CD8-positive, alpha-beta memory T cell (primary cell): Measurements from ENCODE around the gene PARP2. TPM values are rescaled to one million over a fixed set of nuclear protein-coding genes. Genes with fewer than 3 reads are reported as not detected.

Source experiments
- CTCF ChIA-PET: fragments of 350-600 bp; sonication (Branson Sonifier 250); formaldehyde crosslinking; loops from one replicate; lab custom pipeline; 2021; ENCODE audit warnings: antibody characterized with exemption; lab: Charles Lee
- POLR2A ChIA-PET: fragments of 350-600 bp; sonication (Branson Sonifier 250); formaldehyde crosslinking; loops from one replicate; lab custom pipeline; 2021; ENCODE audit warnings: antibody characterized with exemption; lab: Charles Lee
- DNase-seq, 5 donors: peaks; one replicate each; pipeline versions ENCODE4 v3.0.0 to v3.0.0-alpha.2; 2020 to 2022; ENCODE audit warnings: mixed read lengths in 1 of 5
- H3K27ac ChIP-seq: one replicate; pipeline ENCODE4 v1.7.0; 2013; ENCODE audit warnings: low read depth, mild to moderate bottlenecking, low read length, moderate library complexity
- H3K27me3 ChIP-seq: 2 replicates; pipeline ENCODE4 v1.7.0; 2013; ENCODE audit warnings: low read length, mild to moderate bottlenecking; ENCODE audit not compliant: insufficient read depth, poor library complexity, severe bottlenecking
- H3K36me3 ChIP-seq: 2 replicates; pipeline ENCODE4 v1.7.0; 2013; ENCODE audit warnings: mild to moderate bottlenecking, low read length, moderate library complexity; ENCODE audit not compliant: insufficient read depth
- H3K4me1 ChIP-seq: 2 replicates; pipeline ENCODE4 v1.7.0; 2013; ENCODE audit warnings: mild to moderate bottlenecking, low read length, moderate library complexity; ENCODE audit not compliant: insufficient read depth
- H3K4me3 ChIP-seq: 2 replicates; pipeline ENCODE4 v1.7.0; 2013; ENCODE audit warnings: mild to moderate bottlenecking, low read length
- H3K9me3 ChIP-seq: 2 replicates; pipeline ENCODE4 v1.7.0; 2013; ENCODE audit warnings: mild to moderate bottlenecking, low read length
- H3K27ac Mint-ChIP-seq, 8 donors: one replicate each; pipeline ENCODE4 v1.8.0; 2020 to 2021; ENCODE audit warnings: mixed read lengths in 8 of 8, mild to moderate bottlenecking in 6 of 8, inconsistent platforms in 3 of 8, moderate library complexity in 3 of 8
- H3K27me3 Mint-ChIP-seq, 2 donors: one replicate each; pipeline ENCODE4 v1.8.0; 2020 to 2021; ENCODE audit warnings: mixed read lengths in 2 of 2, mild to moderate bottlenecking in 1 of 2, moderate library complexity in 1 of 2
- H3K36me3 Mint-ChIP-seq, 3 donors: one replicate each; pipeline ENCODE4 v1.8.0; 2020 to 2021; ENCODE audit warnings: mixed read lengths in 3 of 3, inconsistent platforms in 1 of 3, mild to moderate bottlenecking in 1 of 3
- H3K4me1 Mint-ChIP-seq, 3 donors: one replicate each; pipeline ENCODE4 v1.8.0; 2020 to 2021; ENCODE audit warnings: mixed read lengths in 3 of 3, inconsistent platforms in 1 of 3, mild to moderate bottlenecking in 1 of 3
- H3K4me3 Mint-ChIP-seq, 7 donors: one replicate each; pipeline ENCODE4 v1.8.0; 2020 to 2021; ENCODE audit warnings: mixed read lengths in 7 of 7, mild to moderate bottlenecking in 6 of 7, moderate library complexity in 4 of 7, inconsistent platforms in 2 of 7
- H3K9me3 Mint-ChIP-seq, 5 donors: one replicate each; pipeline ENCODE4 v1.8.0; 2020 to 2022; ENCODE audit warnings: mixed read lengths in 5 of 5, mild to moderate bottlenecking in 3 of 5, moderate library complexity in 2 of 5, inconsistent platforms in 1 of 5
- polyA plus RNA-seq: library from polyadenylated mRNA; unstranded; fragments of 300-500 nt; fragmentation: Illumina TruSeq; gene quantifications from one replicate; pipeline ENCODE4 v1.2.3, GENCODE V29; 2021
- total RNA-seq, 2 experiments: library from RNA; stranded (reverse); gene quantifications; one replicate each; pipeline ENCODE4 v1.2.3, GENCODE V29; 2021

Gene PARP2
- total and polyA plus RNA-seq, 3 experiments from 2014 or later: 13.6 to 41.3 (median 35.0) TPM

- Mint-ChIP-seq H3K27me3 (no peaks in the 10 kb centered on the region), H3K4me1 (no peaks in the 10 kb centered on the region), H3K27ac (peak overlapping the region in 1 of 8 donors; percentile 51), H3K9me3 (no peaks in the 10 kb centered on the region), H3K36me3 (peaks cover 14 to 93% (median 23%) of the 10 kb centered on the region in 3 donors), H3K4me3 (no peak overlapping the region)
- Histone ChIP-seq H3K36me3 (peaks cover 84% of the 10 kb centered on the region), H3K4me3 (no peak overlapping the region), H3K4me1 (no peaks in the 10 kb centered on the region), H3K27ac (no peak overlapping the region), H3K27me3 (no peaks in the 10 kb centered on the region), H3K9me3 (no peaks in the 10 kb centered on the region)
- no peak for DNase-seq
- ChIA-PET POLR2A (no interaction called here), CTCF (no interaction called here)
Measured at GRCh38 chr14:20383636-20384035, 40.2 kb downstream of the PARP2 start.

- CTCF ChIA-PET: no interaction called here
- Histone ChIP-seq H3K27ac (no peak overlapping the region), H3K4me1 (no peaks in the 10 kb centered on the region), H3K9me3 (no peaks in the 10 kb centered on the region), H3K27me3 (no peaks in the 10 kb centered on the region), H3K36me3 (peaks cover 81% of the 10 kb centered on the region), H3K4me3 (no peak overlapping the region)
- DNase-seq: no peak
- Mint-ChIP-seq H3K9me3 (no peaks in the 10 kb centered on the region), H3K4me1 (no peaks in the 10 kb centered on the region), H3K4me3 (no peak overlapping the region), H3K36me3 (peaks cover 18 to 93% (median 25%) of the 10 kb centered on the region in 3 donors), H3K27ac (peak overlapping the region in 3 of 8 donors; percentile 55 to 77 (median 71)), H3K27me3 (no peaks in the 10 kb centered on the region)
- POLR2A ChIA-PET: no interaction called here
Measured at GRCh38 chr14:20384321-20384720, 40.9 kb downstream of the PARP2 start.

- Histone ChIP-seq H3K9me3 (no peaks in the 10 kb centered on the region), H3K27me3 (no peaks in the 10 kb centered on the region), H3K36me3 (peaks cover 80% of the 10 kb centered on the region), H3K27ac (no peak overlapping the region), H3K4me3 (no peak overlapping the region), H3K4me1 (no peaks in the 10 kb centered on the region)
- H3K9me3 Mint-ChIP-seq: no peaks in the 10 kb centered on the region
- peaks cover 0 to 1% (median 0%) of the 10 kb centered on the region in 3 donors for H3K4me1 Mint-ChIP-seq
- CTCF ChIA-PET: interaction anchor here (0.6 to 0.7 kb wide), 2 partner anchors 28 to 144 kb away, joined by 3 read pairs; partner anchors contain the start of gene TEP1
- POLR2A ChIA-PET: no interaction called here
- peak overlapping the region in 2 of 8 donors; percentile 49 to 55 for H3K27ac Mint-ChIP-seq
- no peak for DNase-seq
- H3K27me3 Mint-ChIP-seq: no peaks in the 10 kb centered on the region
- H3K36me3 Mint-ChIP-seq: peaks cover 23 to 92% (median 24%) of the 10 kb centered on the region in 3 donors
- no peak overlapping the region for H3K4me3 Mint-ChIP-seq
Measured at GRCh38 chr14:20384886-20385285, 41.5 kb downstream of the PARP2 start.

- ChIA-PET POLR2A (no interaction called here), CTCF (no interaction called here)
- Histone ChIP-seq H3K36me3 (peaks cover 78% of the 10 kb centered on the region), H3K4me1 (no peaks in the 10 kb centered on the region), H3K9me3 (no peaks in the 10 kb centered on the region), H3K4me3 (no peak overlapping the region), H3K27me3 (no peaks in the 10 kb centered on the region), H3K27ac (no peak overlapping the region)
- no peak for DNase-seq
- Mint-ChIP-seq H3K27ac (peak overlapping the region in 2 of 8 donors; percentile 84 to 91), H3K36me3 (peaks cover 18 to 90% (median 31%) of the 10 kb centered on the region in 3 donors), H3K9me3 (no peaks in the 10 kb centered on the region), H3K4me1 (peaks cover 0 to 1% (median 0%) of the 10 kb centered on the region in 3 donors), H3K27me3 (no peaks in the 10 kb centered on the region), H3K4me3 (no peak overlapping the region)
Measured at GRCh38 chr14:20386276-20386855, 42.9 kb downstream of the PARP2 start.

GRCh38 chr14:20387576-20387975 lies 44.1 kb downstream of the PARP2 start:
- Mint-ChIP-seq H3K36me3 (peaks cover 18 to 90% (median 24%) of the 10 kb centered on the region in 3 donors), H3K27ac (no peak overlapping the region), H3K9me3 (no peaks in the 10 kb centered on the region), H3K27me3 (no peaks in the 10 kb centered on the region), H3K4me1 (peaks cover 0 to 1% (median 0%) of the 10 kb centered on the region in 3 donors), H3K4me3 (no peak overlapping the region)
- H3K27ac ChIP-seq: no peak overlapping the region
- no peaks in the 10 kb centered on the region for H3K4me1 ChIP-seq
- H3K27me3 ChIP-seq: no peaks in the 10 kb centered on the region
- no peak for DNase-seq
- CTCF ChIA-PET: no interaction called here
- H3K9me3 ChIP-seq: no peaks in the 10 kb centered on the region
- no peak overlapping the region for H3K4me3 ChIP-seq
- POLR2A ChIA-PET: no interaction called here
- H3K36me3 ChIP-seq: peaks cover 78% of the 10 kb centered on the region

- H3K4me3 ChIP-seq: no peak overlapping the region
- H3K27ac ChIP-seq: no peak overlapping the region
- Mint-ChIP-seq H3K4me1 (peaks cover 0 to 1% (median 0%) of the 10 kb centered on the region in 3 donors), H3K36me3 (peaks cover 18 to 88% (median 23%) of the 10 kb centered on the region in 3 donors), H3K27ac (peak overlapping the region in 2 of 8 donors; percentile 10 to 75), H3K4me3 (no peak overlapping the region), H3K9me3 (no peaks in the 10 kb centered on the region), H3K27me3 (no peaks in the 10 kb centered on the region)
- H3K27me3 ChIP-seq: no peaks in the 10 kb centered on the region
- ChIA-PET POLR2A (no interaction called here), CTCF (no interaction called here)
- peaks cover 73% of the 10 kb centered on the region for H3K36me3 ChIP-seq
- no peaks in the 10 kb centered on the region for H3K4me1 ChIP-seq
- no peaks in the 10 kb centered on the region for H3K9me3 ChIP-seq
- DNase-seq: no peak
Measured at GRCh38 chr14:20388159-20388558, 44.7 kb downstream of the PARP2 start.

- H3K36me3 Mint-ChIP-seq: peaks cover 23 to 84% (median 32%) of the 10 kb centered on the region in 3 donors
- no peak overlapping the region for H3K4me3 Mint-ChIP-seq
- H3K27ac ChIP-seq: no peak overlapping the region
- H3K9me3 Mint-ChIP-seq: no peaks in the 10 kb centered on the region
- H3K4me1 Mint-ChIP-seq: peaks cover 0 to 8% (median 1%) of the 10 kb centered on the region in 3 donors
- H3K27ac Mint-ChIP-seq: no peak overlapping the region
- ChIA-PET CTCF (interaction anchor here (1.0 to 1.3 kb wide), 3 partner anchors 11 to 216 kb away, joined by 3 read pairs; no protein-coding TSS in a partner anchor), POLR2A (no interaction called here)
- no peak overlapping the region for H3K4me3 ChIP-seq
- no peaks in the 10 kb centered on the region for H3K4me1 ChIP-seq
- H3K9me3 ChIP-seq: no peaks in the 10 kb centered on the region
- H3K36me3 ChIP-seq: peaks cover 62% of the 10 kb centered on the region
- H3K27me3 Mint-ChIP-seq: no peaks in the 10 kb centered on the region
- H3K27me3 ChIP-seq: no peaks in the 10 kb centered on the region
- DNase-seq: no peak
Measured at GRCh38 chr14:20391505-20391904, 48.1 kb downstream of the PARP2 start.

GRCh38 chr14:20397511-20397910 lies 54.1 kb downstream of the PARP2 start:
- H3K27ac Mint-ChIP-seq: peak overlapping the region in 1 of 8 donors; percentile 58

More at GRCh38 chr14:20397511-20397910, 54.1 kb downstream of the PARP2 start:
- Histone ChIP-seq H3K9me3 (no peaks in the 10 kb centered on the region), H3K27me3 (no peaks in the 10 kb centered on the region), H3K36me3 (peaks cover 21% of the 10 kb centered on the region), H3K4me1 (no peaks in the 10 kb centered on the region), H3K4me3 (no peak overlapping the region), H3K27ac (no peak overlapping the region)
- H3K4me3 Mint-ChIP-seq: no peak overlapping the region
- H3K27me3 Mint-ChIP-seq: no peaks in the 10 kb centered on the region
- H3K36me3 Mint-ChIP-seq: peaks cover 10 to 74% (median 29%) of the 10 kb centered on the region in 3 donors
- H3K9me3 Mint-ChIP-seq: no peaks in the 10 kb centered on the region
- DNase-seq: no peak
- ChIA-PET POLR2A (no interaction called here), CTCF (interaction anchor here (1.2 kb wide), 1 partner anchor 213 kb away, joined by 3 read pairs; no protein-coding TSS in a partner anchor)
- H3K4me1 Mint-ChIP-seq: peaks cover 13 to 22% (median 16%) of the 10 kb centered on the region in 3 donors
